Parathyroid adenoma (tissue), 2 donors: ENCODE data around the gene AGAP3.

Source experiments
- H2AFZ ChIP-seq: fragments of 300-600 bp; sonication (generic); one replicate; pipeline ENCODE4 v1.7.0; 2017; ENCODE audit warnings: antibody characterized with exemption, mild to moderate bottlenecking
- H3K27ac ChIP-seq: fragments of 300-600 bp; sonication (generic); one replicate; pipeline ENCODE4 v1.7.0; 2017
- H3K27me3 ChIP-seq: fragments of 300-600 bp; sonication (generic); one replicate; pipeline ENCODE4 v1.7.0; 2017; ENCODE audit warnings: low read length; ENCODE audit not compliant: control insufficient read depth, insufficient read depth
- H3K36me3 ChIP-seq: fragments of 300-600 bp; sonication (generic); one replicate; pipeline ENCODE4 v1.7.0; 2017; ENCODE audit warnings: low read length; ENCODE audit not compliant: control insufficient read depth, insufficient read depth
- H3K4me1 ChIP-seq: fragments of 300-600 bp; sonication (generic); one replicate; pipeline ENCODE4 v1.7.0; 2017; ENCODE audit warnings: control low read depth
- H3K4me2 ChIP-seq: fragments of 300-600 bp; sonication (generic); one replicate; pipeline ENCODE4 v1.7.0; 2017; ENCODE audit warnings: low read length
- H3K4me3 ChIP-seq: fragments of 300-600 bp; sonication (generic); one replicate; pipeline ENCODE4 v1.7.0; 2017; ENCODE audit warnings: low read depth, low read length
- H3K79me2 ChIP-seq: fragments of 300-600 bp; sonication (generic); one replicate; pipeline ENCODE4 v1.7.0; 2017; ENCODE audit warnings: control low read depth
- H3K9ac ChIP-seq: fragments of 300-600 bp; sonication (generic); one replicate; pipeline ENCODE4 v1.7.0; 2017; ENCODE audit warnings: mild to moderate bottlenecking
- H3K9me3 ChIP-seq: fragments of 300-600 bp; sonication (generic); one replicate; pipeline ENCODE4 v1.7.0; 2017; ENCODE audit warnings: low read length; ENCODE audit not compliant: control insufficient read depth
- CTCF ChIP-seq: fragments of 300-600 bp; sonication (generic); IDR thresholded peaks from one replicate; pipeline ENCODE4 v1.7.0; 2017; ENCODE audit warnings: antibody characterized with exemption, mild to moderate bottlenecking
- donor health status: primary hyperparathyroidism.

AGAP3 gene

GRCh38 chr7:151113344-151114150 is 27.3 kb downstream of the AGAP3 start:
- no peak overlapping the region for H3K4me2 ChIP-seq
- H2AFZ ChIP-seq: no peak overlapping the region
- no peak for TF ChIP-seq CTCF
- H3K4me3 ChIP-seq: no peak overlapping the region
- H3K9ac ChIP-seq: no peak overlapping the region
- no peak overlapping the region for H3K27ac ChIP-seq
- H3K27me3 ChIP-seq: no peaks in the 10 kb centered on the region
- no peaks in the 10 kb centered on the region for H3K36me3 ChIP-seq
- H3K9me3 ChIP-seq: no peaks in the 10 kb centered on the region
- peaks cover 53% of the 10 kb centered on the region for H3K79me2 ChIP-seq
- peaks cover 11% of the 10 kb centered on the region for H3K4me1 ChIP-seq

GRCh38 chr7:151114151-151115090 is 28.1 kb downstream of the AGAP3 start:
- Histone ChIP-seq H3K9ac (no peak overlapping the region), H3K27me3 (no peaks in the 10 kb centered on the region), H3K4me3 (no peak overlapping the region)

GRCh38 chr7:151115121-151115835 is 29.0 kb downstream of the AGAP3 start:
- Histone ChIP-seq H3K4me1 (peaks cover 11% of the 10 kb centered on the region), H3K9me3 (no peaks in the 10 kb centered on the region), H2AFZ (no peak overlapping the region), H3K79me2 (peaks cover 51% of the 10 kb centered on the region), H3K36me3 (no peaks in the 10 kb centered on the region), H3K4me2 (no peak overlapping the region), H3K27ac (no peak overlapping the region), H3K27me3 (no peaks in the 10 kb centered on the region), H3K9ac (no peak overlapping the region), H3K4me3 (no peak overlapping the region)
- no peak for TF ChIP-seq CTCF

More at GRCh38 chr7:151114151-151115090, 28.1 kb downstream of the AGAP3 start:
- no peak for TF ChIP-seq CTCF
- H3K36me3 ChIP-seq: no peaks in the 10 kb centered on the region
- H2AFZ ChIP-seq: no peak overlapping the region
- H3K79me2 ChIP-seq: peaks cover 53% of the 10 kb centered on the region
- H3K4me2 ChIP-seq: no peak overlapping the region
- H3K9me3 ChIP-seq: no peaks in the 10 kb centered on the region
- no peak overlapping the region for H3K27ac ChIP-seq
- peaks cover 11% of the 10 kb centered on the region for H3K4me1 ChIP-seq

- Histone ChIP-seq H3K4me3 (no peak overlapping the region), H3K79me2 (peaks cover 44% of the 10 kb centered on the region), H3K9ac (no peak overlapping the region), H2AFZ (no peak overlapping the region), H3K36me3 (no peaks in the 10 kb centered on the region), H3K27me3 (no peaks in the 10 kb centered on the region), H3K4me2 (no peak overlapping the region), H3K27ac (no peak overlapping the region), H3K9me3 (no peaks in the 10 kb centered on the region), H3K4me1 (peaks cover 11% of the 10 kb centered on the region)
- no peak for TF ChIP-seq CTCF
Observed at GRCh38 chr7:151115836-151116418, 29.7 kb downstream of the AGAP3 start.
